Stimulated activated CD8-positive, alpha-beta memory T cell treated with anti-CD3 and anti-CD28 coated beads, Interleukin-7, amount 100 ng/mL, for 4 hours (primary cell): ENCODE measurements around the gene APOA1.
"Not testable (repeated sequence)": the region's sequence is repeated elsewhere in the genome, so short reads cannot be mapped to it uniquely, and the experiment has no call there.

ENCODE experiments used
- DNase-seq, 2 donors: peaks; one replicate each; pipeline ENCODE4 v3.0.0-alpha.2; 2020; ENCODE audit warnings: low read depth in 2 of 2

APOA1 gene

DNA sequence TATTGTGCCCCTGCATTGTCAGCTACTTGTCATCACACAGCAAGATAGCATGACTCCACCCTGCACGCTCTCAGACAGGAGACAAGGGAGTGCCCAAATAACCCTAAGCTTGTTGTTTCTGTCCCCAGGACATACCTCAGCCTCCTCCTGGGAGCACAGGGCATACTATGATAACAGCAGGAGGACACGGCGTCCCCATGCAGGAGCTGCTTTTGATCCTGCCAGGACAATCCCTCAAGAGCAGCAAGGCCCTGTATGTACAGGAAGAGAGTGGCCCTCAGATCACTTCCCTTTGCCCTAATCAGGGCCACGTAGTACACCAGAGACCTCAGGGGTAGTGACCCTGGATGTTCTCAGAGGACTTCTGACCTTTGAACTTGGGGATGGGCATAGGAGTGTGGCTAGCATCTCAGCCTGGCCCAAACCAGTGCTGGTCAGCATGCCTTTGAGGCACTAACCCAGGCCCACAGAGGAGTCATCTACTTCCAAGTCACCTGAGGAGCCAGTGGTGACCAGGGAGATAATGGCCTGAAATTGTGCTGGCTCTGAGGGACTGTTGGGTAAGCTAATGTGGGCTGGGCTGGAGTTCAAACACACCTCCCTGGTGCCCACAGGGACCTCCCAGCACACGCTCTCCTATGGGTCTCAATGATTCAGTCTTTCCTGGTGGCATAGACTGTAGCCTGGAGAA is 23.5 kb downstream of the APOA1 start:
- no peak for DNase-seq

DNA sequence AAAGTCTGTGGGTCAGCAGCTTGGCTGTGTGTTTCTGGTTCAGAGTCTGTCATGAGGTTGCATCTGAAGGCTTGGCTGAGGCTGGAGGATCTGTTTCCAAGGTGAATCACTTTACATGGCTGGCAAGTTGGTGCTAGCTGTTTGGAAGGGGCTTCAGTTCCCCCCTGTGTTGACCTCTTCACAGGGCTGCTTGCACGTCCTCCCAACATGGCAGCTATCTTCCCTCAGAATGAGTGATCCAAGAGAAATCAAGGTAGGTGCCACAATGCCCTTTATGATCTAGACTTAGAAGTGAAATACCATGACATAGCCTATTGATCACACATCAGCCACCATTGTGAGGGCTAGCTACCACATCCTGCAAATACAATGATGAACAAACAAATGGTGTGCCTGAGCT is 24.3 kb downstream of the APOA1 start:
- no peak for DNase-seq

DNA sequence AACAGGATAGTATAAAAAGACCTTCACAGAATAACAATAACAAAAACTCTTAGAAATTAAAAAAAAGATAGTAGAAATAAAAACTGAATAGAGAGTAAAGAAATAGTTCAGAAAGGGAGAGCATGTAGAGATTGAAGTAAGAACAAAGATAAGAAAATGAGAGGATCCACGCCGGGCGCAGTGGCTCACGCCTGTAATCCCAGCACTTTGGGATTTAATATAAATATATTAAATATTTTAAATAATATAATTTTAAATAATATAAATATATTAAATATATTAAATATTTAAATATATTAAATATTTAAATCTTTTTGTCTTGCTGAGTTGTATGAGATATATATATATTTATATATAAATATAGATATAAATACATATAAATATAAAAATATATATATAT is 25.3 kb downstream of the APOA1 start:
- no peak for DNase-seq

DNA sequence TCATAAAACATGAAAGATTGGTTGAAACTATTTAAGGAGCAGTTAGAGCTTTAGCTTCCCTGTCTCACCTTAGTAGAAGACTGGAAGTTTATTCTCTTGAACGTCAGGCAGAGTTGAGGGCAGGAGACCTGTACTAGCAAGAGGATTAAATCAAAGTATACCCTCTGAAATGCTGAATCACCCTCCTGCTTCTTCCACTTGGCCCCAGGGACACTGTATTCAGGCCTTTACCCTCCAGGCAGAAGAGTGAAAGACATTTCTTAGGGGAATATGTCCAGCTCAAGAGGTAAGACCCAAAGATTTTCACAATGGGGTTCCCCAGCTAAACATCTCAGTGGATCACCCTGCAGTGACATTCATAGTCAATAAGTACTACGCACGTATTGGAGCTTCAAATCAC is 26.2 kb downstream of the APOA1 start:
- no peak for DNase-seq

DNA sequence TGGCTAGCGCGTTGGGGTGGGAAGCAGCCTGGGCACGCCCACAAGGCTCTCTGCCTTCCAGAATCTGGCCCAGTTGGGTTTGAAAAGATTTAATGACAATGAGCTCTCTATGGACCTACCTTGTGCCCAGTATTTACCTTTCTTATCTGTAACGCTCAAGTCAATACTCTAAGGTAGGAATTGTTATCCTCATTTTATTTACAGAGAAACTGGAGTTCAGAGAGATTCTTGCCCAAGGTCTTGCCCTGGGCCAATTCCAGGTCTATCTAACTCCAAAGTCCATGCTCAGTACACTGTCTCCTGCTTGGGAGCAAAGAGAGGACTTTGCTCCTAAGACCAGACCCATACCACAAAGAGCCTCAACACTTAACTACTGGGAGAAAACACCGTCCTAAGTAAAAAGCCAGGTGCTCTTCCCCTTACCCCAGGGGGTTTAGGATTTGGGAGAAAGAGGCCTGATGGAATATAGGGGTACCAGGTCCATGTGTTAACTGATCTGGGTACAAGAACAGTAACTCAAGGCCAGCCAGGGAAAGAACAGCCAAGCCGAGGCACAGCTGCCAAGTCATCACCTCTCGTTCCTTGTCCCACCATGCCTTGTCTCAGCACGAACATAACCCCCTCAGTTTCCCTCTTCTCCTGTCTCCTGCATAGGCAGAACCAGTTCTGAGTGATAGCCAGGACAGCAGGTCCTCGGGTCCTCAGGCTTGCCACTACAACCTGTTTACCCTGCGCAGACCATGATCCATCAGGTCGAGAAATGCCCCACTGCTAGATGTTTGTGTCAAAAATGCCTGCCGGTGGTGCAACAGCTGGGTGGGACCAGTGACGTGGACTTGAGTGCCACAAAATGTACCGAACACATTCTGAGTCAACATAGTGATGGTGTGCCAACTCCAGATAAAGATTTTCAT is 28.9 kb downstream of the APOA1 start:
- no peak for DNase-seq

DNA sequence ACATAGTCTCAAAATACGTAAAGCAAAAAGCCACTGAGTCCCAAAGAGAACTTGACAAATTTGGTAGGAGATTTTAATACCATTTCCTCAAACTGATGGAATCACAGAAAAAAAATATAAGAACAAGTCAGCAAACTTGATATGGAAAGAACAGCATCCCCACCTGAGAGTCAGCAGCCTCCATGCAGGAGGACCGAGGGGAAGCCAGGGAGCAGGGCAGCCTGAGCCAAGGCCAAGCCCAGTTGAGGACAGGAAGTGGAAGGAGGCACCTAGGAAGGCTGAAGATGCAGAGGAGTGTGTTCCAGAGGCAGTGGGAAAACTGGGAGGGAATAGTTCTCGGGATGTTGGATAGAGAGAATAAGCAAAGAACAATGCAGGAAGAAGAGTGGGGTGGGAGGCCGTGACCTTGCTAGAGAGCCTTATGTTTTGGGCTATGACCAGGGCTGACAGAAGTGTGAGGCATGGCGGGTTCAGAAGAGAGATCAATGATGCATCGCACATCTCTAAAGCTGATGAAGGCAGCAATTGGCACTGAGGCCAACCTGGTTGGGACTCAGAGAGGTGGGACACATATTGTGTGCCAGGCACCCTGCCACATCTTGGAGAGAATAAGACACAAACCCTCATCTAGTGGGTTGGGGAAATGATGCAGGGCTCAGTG is 29.7 kb downstream of the APOA1 start:
- DNase-seq: no peak

DNA sequence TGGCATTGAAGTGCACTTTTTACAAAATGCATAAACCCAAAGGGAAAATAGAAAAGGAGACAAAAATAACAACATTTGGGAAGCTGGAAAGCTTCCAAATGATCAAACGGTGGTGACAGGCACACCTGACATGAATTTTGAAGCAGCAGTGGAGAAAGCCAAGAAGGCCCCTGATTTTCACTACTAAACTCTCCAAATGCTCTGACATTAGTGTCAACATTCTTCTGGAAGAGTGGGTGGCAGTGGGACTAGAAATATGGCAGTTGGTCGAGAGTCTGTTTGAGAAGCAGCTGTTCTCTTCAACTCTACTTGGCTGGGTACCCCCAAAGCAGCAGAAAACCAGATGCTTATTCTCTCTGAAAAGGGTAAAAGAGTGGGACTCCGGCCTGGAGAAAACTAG is 33.4 kb downstream of the APOA1 start:
- no peak for DNase-seq

DNA sequence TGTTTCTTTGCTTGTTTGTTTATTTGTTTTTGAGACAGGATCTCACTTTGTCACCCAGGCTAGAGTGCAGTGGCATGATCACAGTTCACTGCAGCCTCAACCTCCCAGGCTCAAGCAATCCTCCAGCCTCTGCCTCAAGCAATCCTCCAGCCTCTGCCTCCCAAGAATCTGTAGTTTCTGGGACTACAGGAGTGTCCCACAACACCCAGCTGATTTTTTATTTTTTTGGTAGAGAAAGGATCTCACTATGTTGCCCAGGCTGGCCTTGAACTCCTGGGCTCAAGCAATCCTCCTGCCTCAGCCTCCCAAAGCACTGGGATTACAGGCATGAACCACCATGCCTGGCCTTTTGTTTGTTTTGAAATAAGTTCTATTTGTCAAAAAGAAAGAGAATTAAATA is 35.8 kb downstream of the APOA1 start:
- DNase-seq: not testable (repeated sequence)

DNA sequence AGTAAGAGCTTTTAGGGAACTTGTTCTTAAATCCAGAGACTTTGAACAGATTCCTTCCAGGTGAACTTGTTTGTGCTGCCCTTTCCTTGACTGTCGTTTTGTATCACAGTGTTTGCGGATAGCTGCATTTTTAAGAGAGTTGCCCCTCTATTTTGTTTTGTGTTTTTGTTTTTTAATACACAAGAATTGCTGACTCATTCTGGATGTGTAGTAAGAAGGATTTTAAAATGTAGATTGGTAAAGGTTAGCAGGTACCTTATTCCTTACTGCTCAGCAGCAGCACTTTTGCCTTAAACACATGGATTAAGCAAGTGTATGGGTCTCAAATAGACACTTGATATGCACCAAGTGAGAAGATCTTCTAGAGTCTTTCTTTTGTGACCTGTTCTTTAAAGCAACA is 36.8 kb downstream of the APOA1 start:
- no peak for DNase-seq

DNA sequence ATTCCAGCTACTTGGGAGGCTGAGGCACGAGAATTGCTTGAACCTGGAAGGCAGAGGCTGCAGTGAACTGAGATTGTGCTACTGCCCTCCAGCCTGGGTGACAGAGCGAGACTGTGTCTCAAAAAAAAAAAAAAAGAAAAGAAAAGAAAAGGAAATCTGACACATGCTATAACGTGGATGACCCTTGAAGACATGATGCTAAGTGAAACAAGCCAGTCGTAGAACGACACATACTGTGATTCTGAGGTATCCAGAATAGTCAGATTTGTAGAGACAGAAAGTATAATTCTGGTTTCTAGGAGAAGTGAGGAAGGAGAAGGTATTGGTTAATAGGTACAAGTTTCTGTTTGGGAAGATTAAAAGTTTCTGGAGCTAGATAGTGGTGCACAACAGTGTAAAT is 39.1 kb downstream of the APOA1 start:
- DNase-seq: no peak

DNA sequence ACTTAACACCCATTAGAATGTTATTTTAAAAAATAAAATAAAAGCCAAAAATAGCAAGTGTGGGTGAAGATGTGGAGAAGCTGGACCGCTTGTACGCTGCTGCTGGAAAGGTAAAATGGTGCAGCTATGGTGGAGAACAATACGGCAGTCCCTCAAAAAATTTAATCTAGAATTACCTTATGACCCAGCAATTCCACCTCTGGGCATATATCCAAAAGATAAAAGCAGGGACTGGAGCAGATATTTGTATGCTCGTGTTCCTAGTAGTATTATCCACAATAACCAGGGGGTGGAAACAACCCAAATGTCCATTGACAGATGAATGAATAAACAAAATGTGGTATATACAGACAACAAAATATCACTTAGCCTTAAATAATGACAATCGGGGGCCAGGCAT is 39.6 kb downstream of the APOA1 start:
- no peak for DNase-seq

DNA sequence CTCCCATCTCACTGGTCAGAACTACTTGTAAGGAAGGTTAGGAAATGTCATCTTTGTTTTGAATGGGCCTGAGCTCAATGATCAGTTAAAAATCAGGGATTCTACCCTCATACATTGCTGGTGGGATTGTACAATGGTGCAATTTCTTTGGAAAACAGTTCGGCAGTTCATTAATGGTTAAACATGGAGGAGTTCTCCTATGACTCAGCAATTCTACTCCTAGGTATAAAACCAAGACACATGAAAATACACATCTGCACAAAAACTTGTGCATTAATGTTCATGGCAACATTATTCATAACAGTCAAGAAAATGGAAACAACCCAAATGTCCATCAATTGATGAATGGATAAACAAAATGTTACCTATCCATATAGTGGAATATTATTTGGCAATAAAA is 40.9 kb downstream of the APOA1 start:
- DNase-seq: no peak

DNA sequence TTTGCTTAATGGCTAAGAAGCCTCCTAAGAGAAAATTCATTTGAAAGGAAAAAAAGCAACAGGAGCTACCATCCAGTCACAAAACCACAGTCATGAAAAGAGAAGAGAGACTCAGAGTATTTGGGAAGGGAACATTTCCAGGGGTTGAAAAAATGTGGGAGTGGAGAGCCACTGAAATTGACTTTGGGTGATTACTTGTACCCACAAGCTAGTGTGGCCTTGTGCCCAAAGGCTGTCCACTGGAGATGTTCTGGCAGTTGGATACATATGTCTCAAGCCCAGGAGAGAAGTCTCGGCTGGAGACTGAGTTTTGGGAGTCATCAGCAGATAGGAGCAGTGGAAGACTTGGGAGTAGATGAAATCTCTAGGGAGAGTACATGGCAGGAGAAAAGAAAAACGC is 42.6 kb downstream of the APOA1 start:
- DNase-seq: no peak

DNA sequence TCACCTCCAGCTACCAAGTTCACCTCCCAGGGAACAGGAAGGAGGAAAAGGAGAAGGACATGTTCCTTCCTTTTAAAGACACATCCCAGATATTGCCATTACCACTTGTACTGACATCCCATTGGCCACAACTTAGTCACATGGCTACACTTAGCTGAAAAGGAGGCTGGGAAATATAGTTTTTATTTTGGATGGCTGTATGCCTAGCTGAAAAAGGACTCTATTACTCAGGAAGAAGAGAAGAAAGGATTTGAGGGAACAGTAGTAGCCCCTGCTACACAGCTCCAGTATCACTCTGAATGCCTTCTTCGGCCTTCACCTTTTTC is 43.7 kb downstream of the APOA1 start:
- no peak for DNase-seq

DNA sequence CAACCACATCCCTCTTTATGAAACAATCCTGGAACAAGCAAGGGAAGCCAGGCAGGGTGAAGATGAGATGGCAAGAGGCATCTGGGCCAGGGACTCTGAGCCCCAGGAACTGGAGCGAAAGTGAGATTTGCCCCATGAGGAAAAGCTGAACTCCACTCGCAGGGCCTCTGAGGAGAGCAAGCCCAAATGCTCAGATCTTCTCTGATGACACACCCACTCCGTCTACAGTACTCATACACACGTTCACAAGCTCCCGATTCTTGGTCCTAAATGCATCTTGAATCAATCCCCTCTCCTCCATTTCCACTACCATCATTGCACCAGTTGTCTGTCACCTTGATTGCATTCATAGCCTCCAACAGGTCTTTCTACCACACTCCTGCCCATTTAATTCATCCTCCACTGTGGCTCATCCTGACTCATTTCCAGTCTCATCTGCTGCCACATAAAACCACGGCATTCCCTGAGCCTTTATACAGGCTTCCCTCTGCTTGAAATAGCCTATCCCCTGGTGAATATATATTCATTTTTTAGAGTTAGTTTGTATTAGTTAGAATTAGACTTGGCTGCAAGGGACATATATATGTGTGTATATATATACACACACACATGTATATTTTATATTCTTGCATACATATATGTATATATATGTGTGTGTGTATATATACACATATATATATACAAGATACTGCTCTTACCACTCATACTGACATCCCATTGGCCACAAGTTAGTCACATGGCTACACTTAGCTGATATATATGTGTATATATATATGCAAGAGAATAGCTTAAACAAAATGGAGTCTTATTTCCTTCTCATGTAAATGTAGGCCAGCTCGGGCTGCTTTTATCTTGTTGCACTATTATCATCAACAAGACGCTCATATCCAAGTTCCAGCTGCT is 44.3 kb downstream of the APOA1 start:
- no peak for DNase-seq

DNA sequence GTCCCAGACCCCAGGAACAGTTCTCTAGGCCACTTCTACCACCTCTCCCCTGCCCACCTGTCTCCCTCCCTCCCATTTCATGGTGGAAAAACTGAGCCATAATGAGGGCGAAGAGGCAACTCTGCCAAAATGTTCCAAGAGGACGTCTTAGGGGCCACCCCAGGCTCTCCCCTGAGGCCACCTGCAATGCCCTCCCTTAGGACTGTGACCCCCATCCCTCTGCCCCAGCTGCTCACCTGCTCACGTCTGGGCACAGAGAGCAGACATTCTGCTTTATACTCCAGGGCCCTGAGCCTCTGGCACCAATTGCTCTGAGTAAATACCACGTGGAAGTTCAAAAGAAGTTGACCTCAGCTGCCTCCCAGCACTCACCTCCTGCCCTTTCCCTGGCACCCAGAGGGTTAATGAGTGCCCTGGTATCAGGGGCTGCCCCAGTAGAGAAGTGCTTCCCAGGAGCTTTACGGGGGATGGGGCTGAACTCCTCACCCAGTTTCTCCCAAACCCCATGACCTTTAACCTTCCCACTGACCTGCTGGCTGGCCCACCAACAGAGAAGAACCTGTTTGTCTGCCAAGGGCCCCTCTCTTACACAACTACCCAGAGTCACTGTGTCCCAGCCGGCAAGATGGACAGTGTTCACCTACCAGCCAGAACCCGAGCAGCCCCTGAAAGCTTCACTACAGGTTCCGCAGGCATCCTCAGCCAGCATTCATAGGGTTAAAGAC is 45.1 kb downstream of the APOA1 start:
- no peak for DNase-seq

DNA sequence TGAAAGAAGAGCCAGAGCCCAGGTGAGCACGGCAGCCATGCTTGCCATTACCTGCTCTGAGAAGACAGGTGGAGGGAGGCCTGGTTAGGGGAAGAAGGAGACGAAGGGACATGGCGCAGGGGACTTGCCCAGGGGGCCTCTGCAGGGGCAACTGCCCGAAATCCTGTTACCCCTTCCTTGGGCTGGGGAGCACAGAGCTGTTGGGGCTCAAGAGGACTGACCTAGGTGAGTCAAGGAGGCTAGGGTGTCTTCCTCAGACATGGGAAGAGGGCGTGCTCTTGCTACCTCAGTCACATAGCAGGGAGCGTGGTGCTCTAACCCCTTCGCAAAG is 45.6 kb downstream of the APOA1 start, which contains the start of gene APOA5:
Gene APOA5, minus strand, starts transcription at position 67 of the 331 bp plus-strand sequence. Its CDS starts 19 bp downstream, at position 48.
- no peak for DNase-seq

DNA sequence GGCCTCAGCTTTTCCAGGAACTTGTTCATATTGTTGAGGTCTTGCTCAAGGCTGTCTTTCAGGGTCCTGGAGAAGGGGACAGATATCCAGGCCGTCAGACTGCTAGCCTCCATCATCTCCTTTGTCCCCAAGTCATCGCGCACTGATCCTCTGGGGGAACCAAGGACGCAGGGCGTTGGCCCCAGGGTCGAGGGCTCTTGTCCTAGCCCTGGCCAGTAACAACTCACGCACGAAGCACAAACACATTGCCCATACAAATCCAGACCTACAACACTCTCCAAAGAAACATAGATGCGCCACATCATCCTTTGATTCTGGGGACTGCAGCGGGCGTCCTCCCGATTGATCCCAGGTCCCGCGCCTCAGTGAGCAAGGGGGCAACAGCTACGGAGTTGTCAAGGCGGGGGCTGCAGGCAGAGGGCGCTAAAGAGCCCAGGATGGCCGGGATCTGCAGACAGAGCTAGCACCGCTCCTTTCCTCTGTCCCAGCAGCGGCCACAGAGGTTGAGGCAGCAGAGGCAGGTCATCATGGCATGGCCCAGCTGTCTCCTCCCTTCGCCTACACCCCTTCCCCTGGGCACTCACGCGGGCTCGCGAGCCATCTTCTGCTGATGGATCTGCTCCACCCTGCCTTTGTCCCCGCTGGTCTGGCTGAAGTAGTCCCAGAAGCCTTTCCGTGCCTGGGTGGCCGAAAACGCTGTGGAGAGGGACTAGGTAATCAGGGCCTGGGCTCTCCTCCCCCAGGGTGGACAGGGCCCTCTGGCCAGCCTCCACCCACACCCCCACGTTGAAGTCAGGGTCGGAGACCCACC is 46.2 kb downstream of the APOA1 start:
- peak; percentile 39 to 54 for DNase-seq

DNA sequence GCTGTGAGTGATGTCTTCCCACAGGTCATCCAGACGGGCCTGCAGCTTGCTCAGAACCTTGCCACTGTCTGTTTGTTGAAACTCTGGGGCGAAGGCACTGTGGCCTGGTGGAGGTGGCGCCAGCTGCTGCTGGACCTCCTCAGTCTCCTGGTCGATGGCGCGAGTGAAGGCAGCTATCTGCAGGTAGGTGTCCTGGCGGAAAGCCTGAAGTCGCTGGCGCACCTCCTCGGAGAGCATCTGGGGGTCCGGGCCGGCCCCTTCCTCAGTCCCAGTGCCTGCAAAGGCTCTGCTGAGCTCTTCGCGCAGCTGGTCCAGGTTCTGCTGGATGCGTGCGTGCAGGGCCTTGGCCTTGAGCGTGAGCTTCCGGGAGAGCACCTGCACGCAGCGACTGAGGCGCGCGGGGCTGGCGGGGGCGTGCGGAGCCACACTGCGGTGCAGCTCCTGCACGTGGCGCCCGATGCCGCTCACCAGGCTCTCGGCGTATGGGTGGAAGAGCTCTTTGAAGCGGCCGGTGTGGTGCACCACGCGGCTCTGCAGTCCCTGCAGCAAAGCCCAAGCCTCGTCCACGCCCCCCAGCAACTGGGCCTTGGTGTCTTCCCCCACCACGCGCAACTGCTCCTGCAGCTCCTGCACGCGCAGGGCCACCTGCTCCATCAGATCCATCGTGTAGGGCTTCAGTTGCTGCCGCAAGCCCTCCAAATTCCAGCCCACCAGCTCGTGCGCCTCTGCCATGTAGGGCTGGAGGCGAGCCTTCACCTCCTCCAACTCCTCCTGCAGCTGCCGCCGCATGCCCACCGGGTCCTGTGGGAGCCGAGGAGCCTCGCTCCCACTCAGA is 47.0 kb downstream of the APOA1 start:
- no peak for DNase-seq
